ACC112 (cell line): ENCODE data around the gene GTPBP10.

ENCODE experiments used
- H2AFZ ChIP-seq: fragments of 200-600 bp; sonication (generic); one replicate; pipeline ENCODE4 v1.6.0; 2017; ENCODE audit warnings: antibody characterized with exemption, low read length; ENCODE audit not compliant: unreplicated experiment
- H3K27ac ChIP-seq: fragments of 200-600 bp; sonication (generic); 2 replicates; pipeline ENCODE4 v1.5.1; 2014; ENCODE audit warnings: low read depth, mild to moderate bottlenecking, antibody characterized with exemption, low read length, moderate library complexity
- H3K27me3 ChIP-seq: fragments of 200-600 bp; sonication (generic); 2 replicates; pipeline ENCODE4 v1.6.1; 2014; ENCODE audit warnings: mild to moderate bottlenecking, antibody characterized with exemption, low read length, moderate library complexity, mixed read lengths; ENCODE audit not compliant: insufficient read depth
- H3K36me3 ChIP-seq: fragments of 200-600 bp; sonication (generic); 2 replicates; pipeline ENCODE4 v1.6.1; 2016; ENCODE audit warnings: mild to moderate bottlenecking, antibody characterized with exemption, low read length, moderate library complexity, mixed read lengths; ENCODE audit not compliant: insufficient read depth
- H3K4me1 ChIP-seq: fragments of 200-600 bp; sonication (generic); one replicate; pipeline ENCODE4 v1.6.1; 2016; ENCODE audit warnings: low read length, mixed read lengths; ENCODE audit not compliant: insufficient read depth, unreplicated experiment, control insufficient read depth
- H3K4me3 ChIP-seq: fragments of 200-600 bp; sonication (generic); 2 replicates; pipeline ENCODE4 v1.5.1; 2014; ENCODE audit warnings: mild to moderate bottlenecking, low read depth, low read length
- H3K79me2 ChIP-seq: fragments of 200-600 bp; sonication (generic); one replicate; pipeline ENCODE4 v1.6.0; 2016; ENCODE audit warnings: low read length; ENCODE audit not compliant: control insufficient read depth, unreplicated experiment, insufficient read depth

The GTPBP10 gene, protein sequence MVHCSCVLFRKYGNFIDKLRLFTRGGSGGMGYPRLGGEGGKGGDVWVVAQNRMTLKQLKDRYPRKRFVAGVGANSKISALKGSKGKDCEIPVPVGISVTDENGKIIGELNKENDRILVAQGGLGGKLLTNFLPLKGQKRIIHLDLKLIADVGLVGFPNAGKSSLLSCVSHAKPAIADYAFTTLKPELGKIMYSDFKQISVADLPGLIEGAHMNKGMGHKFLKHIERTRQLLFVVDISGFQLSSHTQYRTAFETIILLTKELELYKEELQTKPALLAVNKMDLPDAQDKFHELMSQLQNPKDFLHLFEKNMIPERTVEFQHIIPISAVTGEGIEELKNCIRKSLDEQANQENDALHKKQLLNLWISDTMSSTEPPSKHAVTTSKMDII

DNA sequence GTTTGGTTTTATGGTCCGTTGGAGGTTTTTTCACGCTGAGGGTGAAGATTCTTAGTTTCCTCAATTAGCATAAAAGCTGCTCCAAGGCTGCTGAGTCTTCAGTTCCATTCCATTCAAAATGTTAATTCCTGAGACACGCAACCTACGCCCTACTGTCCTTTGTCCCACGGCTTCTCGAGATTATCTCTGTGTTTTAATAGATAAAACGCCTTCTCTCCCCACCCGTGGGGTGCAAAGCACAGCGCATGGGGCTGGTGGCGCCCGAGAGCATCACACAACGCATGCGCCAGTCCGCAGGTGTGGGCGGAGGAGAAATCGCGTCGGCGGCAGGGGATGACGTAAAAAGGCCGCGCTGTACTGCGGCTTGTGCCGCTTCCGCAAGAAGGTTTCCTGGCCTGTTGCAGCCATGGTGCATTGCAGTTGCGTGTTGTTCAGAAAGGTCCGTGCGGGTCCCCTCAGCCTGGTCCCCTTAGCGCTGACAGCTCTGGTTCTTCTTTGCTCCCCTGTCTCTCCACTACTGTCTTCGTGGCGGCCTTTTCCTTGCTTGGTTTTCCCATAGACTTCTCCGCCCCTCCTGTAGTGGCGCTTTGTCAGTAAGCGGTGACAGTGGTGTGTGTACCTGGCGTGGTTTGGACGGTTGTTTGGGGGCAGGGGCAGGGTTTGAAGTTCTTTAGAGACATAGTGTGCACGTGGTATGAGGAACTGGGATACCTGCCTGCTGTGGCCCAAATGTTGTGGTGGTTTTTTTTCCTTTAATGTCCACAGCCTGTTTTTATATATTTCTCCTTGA, at the start of gene GTPBP10:
TSS of gene GTPBP10 (plus strand) at position 381 of the 790 bp plus-strand sequence. CDS start at position 407, 26 bp downstream.
- H3K4me3 ChIP-seq = peak within 1 kb of the TSS; percentile 96
- peaks cover 9% of the 10 kb centered on the region; the same call in 1 of the 2 replicates for H3K36me3 ChIP-seq
- H3K27me3 ChIP-seq = no peaks in the 10 kb centered on the region
- peak within 1 kb of the TSS; percentile 33 for H3K27ac ChIP-seq
- peaks cover 43% of the 10 kb centered on the region for H3K79me2 ChIP-seq
- peaks cover 13% of the 10 kb centered on the region for H3K4me1 ChIP-seq
- H2AFZ ChIP-seq = peak within 1 kb of the TSS; percentile 100

DNA sequence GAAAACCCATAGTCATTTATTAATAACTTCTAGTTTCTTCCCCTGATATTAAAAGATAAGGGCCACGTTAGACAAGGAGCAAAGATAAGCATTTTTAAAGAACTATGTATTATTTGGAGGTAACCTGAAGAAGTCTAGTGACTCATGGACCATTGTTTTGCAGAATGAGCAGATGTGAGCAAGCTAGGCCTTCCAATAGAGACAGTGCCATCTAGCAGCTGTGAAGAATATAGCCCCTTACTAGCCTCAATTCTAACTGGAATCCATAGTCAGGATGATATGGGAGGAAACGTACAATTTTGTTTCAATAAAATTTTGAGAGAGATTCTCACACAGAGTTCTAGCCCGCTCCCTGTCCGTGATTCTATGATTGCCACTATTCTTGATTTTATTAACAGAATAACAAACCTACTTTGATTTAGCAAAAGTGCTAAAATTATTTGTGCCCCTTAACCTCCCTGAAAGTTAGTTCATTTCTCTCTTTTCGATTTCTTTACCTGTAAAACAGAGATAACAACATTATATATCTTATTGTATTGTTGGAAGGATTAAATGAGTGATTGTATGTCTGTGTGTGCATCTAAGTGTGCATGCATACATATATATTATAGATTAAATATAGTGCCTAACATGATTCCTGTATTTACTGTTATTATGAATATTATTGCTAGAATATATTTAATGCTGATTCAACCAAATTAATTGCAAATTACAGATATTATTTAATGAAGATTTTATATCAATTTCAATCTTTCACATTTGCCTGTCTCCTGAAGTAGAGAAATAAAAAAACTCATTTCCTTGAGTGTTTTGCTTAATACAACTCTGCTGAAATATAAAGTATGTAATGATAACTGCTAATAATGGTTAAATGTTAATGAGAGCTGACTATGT, 48.1 kb upstream of the GTPBP10 start:
- Histone ChIP-seq H3K4me3 (no peak overlapping the region), H2AFZ (peak overlapping the region; percentile 17), H3K27me3 (no peaks in the 10 kb centered on the region), H3K79me2 (no peaks in the 10 kb centered on the region), H3K36me3 (peaks cover 5% of the 10 kb centered on the region; the same call in 1 of the 2 replicates), H3K4me1 (peaks cover 3% of the 10 kb centered on the region), H3K27ac (no peak overlapping the region)

DNA sequence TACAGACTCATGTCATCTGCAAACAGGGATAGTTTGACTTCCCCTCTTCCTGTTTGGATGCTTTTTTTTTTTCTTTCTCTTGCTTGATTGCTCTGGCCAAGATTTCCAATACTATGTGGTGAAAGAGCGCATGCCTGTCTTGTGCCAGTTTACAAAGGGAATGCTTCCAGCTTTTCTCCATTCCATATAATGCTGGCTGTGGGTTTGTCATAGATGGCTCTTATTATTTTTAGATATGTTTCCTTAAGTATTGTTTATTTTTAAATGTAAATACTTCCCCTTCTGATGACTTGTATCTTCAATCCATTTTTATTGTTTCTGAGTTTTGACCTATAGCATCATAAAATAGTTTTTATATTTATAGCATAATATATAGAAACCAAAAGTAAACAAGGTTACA, 43.3 kb upstream of the GTPBP10 start:
- Histone ChIP-seq H2AFZ (no peak overlapping the region), H3K79me2 (no peaks in the 10 kb centered on the region), H3K27me3 (no peaks in the 10 kb centered on the region), H3K27ac (no peak overlapping the region), H3K4me3 (no peak overlapping the region), H3K4me1 (peaks cover 9% of the 10 kb centered on the region), H3K36me3 (no peaks in the 10 kb centered on the region)

DNA sequence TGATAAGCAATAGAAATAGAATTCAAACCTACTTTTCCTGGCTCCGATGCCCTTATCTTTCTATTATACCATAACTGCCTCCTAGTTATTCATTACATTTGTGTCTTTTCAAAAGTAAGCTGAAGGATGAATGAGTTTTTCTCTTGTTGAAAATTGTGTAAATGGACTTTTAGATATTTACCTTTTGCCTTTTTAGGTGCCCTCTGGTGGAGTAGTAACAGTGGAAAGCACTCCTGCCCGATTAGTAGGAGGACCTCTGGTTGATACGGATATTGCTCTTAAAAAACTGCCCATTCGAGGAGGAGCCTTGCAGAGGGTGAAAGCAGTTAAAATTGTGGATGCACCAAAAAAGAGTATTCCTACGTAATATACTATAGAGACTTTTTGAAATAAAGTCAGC, 36.6 kb upstream of the GTPBP10 start:
- H3K27me3 ChIP-seq = no peaks in the 10 kb centered on the region
- no peaks in the 10 kb centered on the region for H3K36me3 ChIP-seq
- no peak overlapping the region for H2AFZ ChIP-seq
- no peaks in the 10 kb centered on the region for H3K79me2 ChIP-seq
- H3K27ac ChIP-seq = no peak overlapping the region
- H3K4me3 ChIP-seq = no peak overlapping the region
- no peaks in the 10 kb centered on the region for H3K4me1 ChIP-seq

DNA sequence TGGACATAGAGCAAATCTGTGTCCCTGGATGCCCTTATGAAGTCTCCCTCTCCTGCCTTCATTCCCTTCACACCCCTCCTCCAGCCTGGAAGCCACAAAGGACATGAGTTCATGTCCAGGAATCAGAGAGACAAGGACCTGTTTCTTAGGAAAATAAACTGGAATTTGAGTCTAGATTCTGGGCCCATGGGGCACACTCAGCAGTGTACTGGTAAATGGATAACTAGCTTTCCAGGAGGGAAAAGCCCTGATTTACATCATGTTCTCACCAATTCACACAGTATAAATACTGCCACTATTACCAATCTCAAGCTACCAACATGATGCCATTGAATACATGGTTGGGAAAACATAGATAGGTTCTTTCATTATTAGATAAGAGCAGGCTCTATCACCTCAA, 35.3 kb upstream of the GTPBP10 start:
- H3K4me3 ChIP-seq = no peak overlapping the region
- H3K79me2 ChIP-seq = no peaks in the 10 kb centered on the region
- no peaks in the 10 kb centered on the region for H3K27me3 ChIP-seq
- no peaks in the 10 kb centered on the region for H3K36me3 ChIP-seq
- no peaks in the 10 kb centered on the region for H3K4me1 ChIP-seq
- no peak overlapping the region for H3K27ac ChIP-seq
- no peak overlapping the region for H2AFZ ChIP-seq

DNA sequence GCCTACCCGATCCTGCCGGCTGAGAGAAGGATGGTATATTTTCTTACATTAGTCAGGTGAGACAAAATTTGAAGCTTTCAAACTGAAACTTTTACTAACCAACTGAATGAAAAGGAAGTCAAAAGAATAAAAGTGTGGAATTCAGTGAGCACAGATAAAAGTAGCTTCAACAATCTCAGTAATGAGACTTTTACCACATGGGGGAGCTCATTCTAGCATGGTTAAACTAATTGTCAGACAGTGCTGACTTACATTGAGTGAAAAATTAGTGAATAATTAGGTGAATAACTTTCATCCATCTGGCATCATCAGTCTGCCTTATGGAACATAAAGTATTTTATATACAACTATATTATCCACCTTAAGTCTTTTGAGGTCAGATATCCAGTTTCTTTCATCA, 33.8 kb upstream of the GTPBP10 start:
- Histone ChIP-seq H3K27me3 (no peaks in the 10 kb centered on the region), H3K27ac (no peak overlapping the region), H3K4me3 (no peak overlapping the region), H3K79me2 (no peaks in the 10 kb centered on the region), H3K36me3 (no peaks in the 10 kb centered on the region), H3K4me1 (no peaks in the 10 kb centered on the region), H2AFZ (no peak overlapping the region)

DNA sequence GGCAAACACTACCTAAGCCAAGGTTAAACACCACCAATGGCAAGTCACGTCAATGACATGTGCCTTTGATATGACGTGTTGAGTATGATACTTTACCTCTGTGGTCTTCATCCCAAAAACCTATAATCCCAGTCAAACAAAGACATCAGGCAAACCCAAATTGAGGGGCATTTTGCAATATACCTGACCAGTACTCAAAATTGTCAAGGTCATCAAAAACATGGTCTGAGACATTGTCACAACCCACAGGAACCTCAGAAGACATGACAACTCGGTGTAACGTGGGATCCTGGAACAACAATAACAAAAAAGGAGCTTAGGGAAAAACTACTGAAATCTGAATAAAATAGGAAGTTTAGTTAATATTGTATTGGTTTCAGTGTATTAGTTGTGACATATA, 32.6 kb upstream of the GTPBP10 start:
- Histone ChIP-seq H3K36me3 (no peaks in the 10 kb centered on the region), H3K4me1 (no peaks in the 10 kb centered on the region), H3K4me3 (no peak overlapping the region), H3K79me2 (no peaks in the 10 kb centered on the region), H3K27ac (no peak overlapping the region), H3K27me3 (no peaks in the 10 kb centered on the region), H2AFZ (no peak overlapping the region)

DNA sequence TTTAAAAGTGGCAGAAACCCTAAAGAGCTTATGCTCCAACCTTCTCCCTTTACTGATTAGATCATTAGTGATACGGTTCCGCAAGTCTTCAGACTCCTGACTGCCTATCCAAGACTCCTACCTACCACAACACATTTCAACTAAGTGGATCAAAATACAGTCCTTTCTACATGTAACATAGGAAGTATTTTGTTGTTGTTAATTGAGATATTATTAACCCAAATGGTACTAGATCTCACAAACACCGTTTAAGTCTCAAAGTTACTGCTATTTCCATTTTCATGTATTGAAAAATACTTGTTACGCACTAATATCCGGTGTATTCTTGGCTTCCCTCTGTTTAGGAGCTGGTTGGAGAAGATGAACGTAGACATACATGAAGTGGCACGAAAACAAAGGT, 26.5 kb upstream of the GTPBP10 start:
- H2AFZ ChIP-seq = no peak overlapping the region
- H3K27ac ChIP-seq = no peak overlapping the region
- no peaks in the 10 kb centered on the region for H3K79me2 ChIP-seq
- no peaks in the 10 kb centered on the region for H3K36me3 ChIP-seq
- H3K4me1 ChIP-seq = no peaks in the 10 kb centered on the region
- no peak overlapping the region for H3K4me3 ChIP-seq
- H3K27me3 ChIP-seq = peaks cover 3% of the 10 kb centered on the region

DNA sequence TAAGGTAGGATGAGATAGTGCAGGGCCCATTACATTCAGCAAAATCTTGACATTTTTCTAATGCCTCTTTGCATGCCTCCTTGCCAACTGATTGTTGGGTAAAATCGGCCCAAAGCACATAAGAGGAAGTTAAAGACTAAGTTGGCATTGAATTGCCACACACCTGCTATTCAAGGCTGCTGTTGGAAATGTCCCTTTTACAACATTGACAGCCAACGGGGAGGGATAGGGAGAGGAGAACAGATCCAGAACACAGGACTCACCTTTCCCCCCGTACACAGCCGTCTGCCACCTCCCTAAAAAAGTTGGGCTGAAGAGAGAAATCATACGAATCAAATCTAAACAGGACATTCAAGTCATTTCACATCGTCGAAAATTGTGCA, 26.1 kb upstream of the GTPBP10 start:
- Histone ChIP-seq H2AFZ (no peak overlapping the region), H3K4me1 (no peaks in the 10 kb centered on the region), H3K27ac (no peak overlapping the region), H3K27me3 (peaks cover 3% of the 10 kb centered on the region), H3K79me2 (no peaks in the 10 kb centered on the region), H3K4me3 (peak overlapping the region; percentile 76), H3K36me3 (no peaks in the 10 kb centered on the region)

DNA sequence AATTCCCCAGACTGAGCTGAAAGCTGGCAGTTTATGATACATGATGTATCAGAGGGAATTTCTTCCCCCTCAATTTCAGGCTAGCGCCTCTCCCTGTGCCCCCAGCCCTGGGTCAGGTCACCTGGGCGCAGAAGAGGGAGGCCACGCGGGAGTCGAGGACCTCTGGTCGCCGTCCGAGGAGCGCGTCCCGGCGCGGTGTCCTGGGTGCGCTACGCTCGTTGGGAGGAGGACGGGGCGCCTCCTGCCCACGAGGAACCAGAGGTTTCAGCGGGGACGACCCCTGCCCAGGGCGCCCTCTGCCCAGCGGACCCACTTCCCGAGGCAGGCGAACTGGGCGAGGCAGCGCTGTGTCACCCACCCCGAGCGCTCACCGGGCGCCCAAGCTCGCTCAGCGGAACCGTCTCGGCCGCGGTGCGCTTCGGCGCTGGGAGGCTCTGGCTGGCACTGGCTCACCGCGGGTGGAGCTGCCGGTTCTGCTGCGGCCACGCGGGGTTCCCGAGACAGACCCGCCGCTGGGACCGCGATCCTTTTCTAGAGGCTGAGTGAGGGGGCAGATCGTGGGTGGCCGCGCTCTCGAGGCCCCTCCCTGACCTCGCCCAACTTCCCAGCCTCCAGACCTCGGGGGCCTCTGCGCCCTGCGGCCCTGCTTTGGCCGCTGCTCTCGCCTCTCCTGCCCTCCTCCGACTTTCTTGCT, 25.6 kb upstream of the GTPBP10 start, which contains the start of gene FAM237B:
TSS of gene FAM237B (minus strand) at position 504 of the 694 bp plus-strand sequence. CDS start 1,556 bp downstream, outside the sequence.
- H3K4me1 ChIP-seq = no peaks in the 10 kb centered on the region
- no peaks in the 10 kb centered on the region for H3K36me3 ChIP-seq
- H2AFZ ChIP-seq = peak within 1 kb of the TSS; percentile 77
- H3K27me3 ChIP-seq = peaks cover 3% of the 10 kb centered on the region
- no peaks in the 10 kb centered on the region for H3K79me2 ChIP-seq
- no peak within 1 kb of the TSS for H3K27ac ChIP-seq
- peak within 1 kb of the TSS; percentile 76 for H3K4me3 ChIP-seq
